Anterior cingulate cortex (tissue), 58 donors: ENCODE results near the gene SLC7A7.
"Not testable (repeated sequence)": the region's sequence is repeated elsewhere in the genome, so short reads cannot be mapped to it uniquely, and the experiment has no call there.

Experiments used
- DNase-seq, 58 donors: peaks; one replicate each; lab custom pipeline; 2025; lab: John Stamatoyannopoulos, UW

Gene SLC7A7

DNA sequence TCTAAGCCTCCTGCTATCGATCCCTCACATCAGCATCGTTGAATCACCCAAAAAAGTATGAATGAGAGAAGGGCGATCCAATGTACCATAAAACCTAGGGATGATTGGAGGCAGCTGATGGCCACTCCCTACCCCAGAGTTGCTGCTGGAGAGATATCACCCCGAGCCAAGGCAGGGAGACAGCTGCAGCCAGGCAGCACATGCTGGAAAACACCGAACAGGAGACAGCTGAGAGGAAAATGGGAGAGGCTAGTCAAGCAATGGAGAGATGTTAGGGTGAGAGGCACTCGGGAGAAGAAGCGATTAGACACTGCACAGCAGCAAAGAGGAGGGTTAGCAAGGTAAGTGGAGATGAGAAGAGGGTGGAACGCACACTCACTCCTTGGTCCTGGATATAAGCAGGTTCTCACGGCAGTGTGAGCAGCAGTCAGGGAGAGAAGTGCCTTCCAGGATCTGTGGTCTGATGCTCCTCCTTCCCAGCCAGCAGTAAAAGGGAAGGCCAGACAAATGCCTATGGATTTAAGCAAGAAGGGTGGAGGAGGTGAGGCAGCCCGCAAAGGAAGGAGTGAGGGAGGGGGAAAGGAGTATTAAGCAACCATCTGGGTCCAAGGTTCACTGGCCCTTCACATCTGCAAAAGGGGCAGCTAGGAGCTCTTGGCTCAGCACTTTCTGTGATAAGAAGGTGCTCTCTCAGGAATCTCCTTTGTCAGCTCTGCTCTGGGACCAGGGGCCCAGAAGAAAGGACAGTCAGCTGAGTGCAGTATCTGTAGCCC, at the start of gene SLC7A7:
Gene SLC7A7 (minus strand): TSS at position 495 of the 773 bp plus-strand sequence. CDS start 2,037 bp downstream, outside the sequence.
- no peak for DNase-seq

- no peak for DNase-seq
These were observed 49.7 kb upstream of the SLC7A7 start for GRCh38 chr14:22864979-22865378.

DNA sequence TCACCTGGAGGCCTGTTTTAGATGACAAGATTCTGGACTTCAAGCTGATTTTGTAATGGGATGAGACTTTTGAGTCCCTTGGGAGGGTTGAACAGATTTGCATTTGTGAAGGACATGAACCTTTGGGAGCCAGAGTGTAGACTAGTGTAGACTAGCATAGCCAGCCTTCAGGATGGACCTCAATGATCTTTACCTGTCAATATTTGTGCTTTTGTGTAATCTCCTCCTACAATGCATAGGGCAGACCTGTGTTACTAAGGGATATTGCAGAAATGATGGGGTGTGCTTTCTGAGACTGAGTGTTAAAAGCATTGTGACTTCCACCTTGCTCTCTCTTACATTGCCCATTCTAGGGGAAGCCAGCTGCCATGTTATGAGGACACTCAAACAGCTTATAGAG, 46.4 kb upstream of the SLC7A7 start:
- DNase-seq = no peak

DNA sequence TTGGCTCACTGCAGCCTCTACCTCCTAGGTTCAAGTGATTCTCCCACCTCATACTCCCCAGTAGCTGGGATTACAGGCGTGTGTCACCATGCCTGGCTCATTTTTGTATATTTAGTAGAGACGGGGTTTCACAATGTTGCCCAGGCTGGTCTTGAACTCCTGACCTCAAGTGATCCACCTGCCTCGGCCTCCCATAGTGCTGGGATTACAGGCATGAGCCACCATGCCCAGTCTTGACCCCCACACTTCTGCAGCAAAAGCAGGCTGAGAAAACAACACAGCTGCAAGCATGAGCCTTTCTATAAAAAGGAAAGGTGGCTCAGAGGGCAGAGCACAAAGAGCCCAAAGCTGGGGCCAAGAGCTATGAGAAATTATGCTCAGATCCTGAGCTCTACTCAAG, 45.1 kb upstream of the SLC7A7 start:
- DNase-seq = not testable (repeated sequence)

DNA sequence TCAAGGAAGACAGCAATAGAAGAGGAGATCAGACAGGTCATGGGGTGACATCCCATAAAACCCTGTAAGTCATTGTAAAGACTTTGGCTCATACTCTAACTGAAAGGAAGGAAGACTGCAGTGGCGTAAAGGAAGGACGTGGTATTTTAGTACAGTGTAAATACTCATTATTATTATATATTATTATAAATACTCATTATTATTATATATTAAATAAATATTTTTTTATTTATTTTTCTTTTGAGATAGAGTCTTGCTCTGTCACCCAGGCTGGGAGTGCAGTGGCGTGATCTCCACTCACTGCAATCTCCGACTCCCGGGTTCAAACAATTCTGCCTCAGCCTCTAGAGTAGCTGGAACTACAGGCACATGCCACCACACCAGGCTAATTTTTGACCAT, 41.2 kb upstream of the SLC7A7 start:
- no peak for DNase-seq

DNA sequence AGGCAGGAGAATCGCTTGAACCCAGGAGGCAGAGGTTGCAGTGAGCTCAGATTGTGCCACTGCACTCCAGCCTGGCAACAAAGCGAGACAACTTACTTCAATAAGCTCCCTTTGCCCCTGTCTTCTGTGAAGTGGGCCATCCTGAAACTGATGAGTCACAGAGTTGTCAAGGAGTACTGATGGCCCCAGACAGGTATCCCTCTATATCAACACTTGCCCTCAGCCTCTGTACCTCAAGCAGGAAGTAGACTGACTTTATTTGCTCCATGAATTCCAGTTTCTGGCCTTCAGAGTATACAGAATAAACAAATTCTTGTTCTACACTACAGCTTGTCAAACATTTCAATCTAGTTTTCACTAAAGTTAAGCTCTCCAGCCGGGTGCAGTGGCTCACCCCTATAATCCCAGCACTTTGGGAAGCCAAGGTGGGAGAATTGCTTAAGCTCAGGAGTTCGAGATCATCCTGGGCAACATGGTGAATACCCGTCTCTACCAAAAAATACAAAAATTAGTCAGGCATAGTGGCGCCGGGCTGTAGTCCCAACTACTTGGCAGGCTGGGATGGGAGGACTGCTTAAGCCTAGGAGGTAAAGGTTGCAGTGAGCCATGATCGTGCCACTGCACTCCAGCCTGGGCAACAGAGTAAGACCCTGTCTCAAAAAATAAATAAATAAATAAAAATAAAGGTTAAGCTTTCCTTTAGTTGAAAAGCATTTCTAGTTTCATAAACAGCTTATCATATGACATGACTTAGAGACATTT, 39.9 kb upstream of the SLC7A7 start:
- DNase-seq = no peak

GRCh38 chr14:22854296-22854695, 39.1 kb upstream of the SLC7A7 start:
- not testable (repeated sequence) for DNase-seq

GRCh38 chr14:22852940-22853767, 37.9 kb upstream of the SLC7A7 start:
- peak in 54 of 58 donors; percentile 14 to 93 (median 69) for DNase-seq

GRCh38 chr14:22852599-22852939, 37.3 kb upstream of the SLC7A7 start:
- no peak for DNase-seq

DNA sequence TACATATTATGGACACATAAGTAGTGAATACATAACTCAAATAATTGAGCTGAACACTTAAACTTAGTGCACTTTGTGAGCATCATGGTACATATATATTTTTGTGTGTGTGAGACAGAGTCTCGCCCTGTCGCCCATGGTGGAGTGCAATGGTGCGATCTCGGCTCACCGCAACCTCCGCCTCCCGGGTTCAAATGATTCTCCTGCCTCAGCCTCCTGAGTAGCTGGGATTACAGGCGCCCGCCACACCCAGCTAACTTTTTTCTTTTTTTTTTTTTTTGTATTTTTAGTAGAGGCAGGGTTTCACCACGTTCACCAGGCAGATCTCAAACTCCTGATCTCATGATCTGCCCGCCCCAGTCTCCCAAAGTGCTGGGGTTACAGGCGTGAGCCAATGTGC, 36.9 kb upstream of the SLC7A7 start:
- DNase-seq = not testable (repeated sequence)

DNA sequence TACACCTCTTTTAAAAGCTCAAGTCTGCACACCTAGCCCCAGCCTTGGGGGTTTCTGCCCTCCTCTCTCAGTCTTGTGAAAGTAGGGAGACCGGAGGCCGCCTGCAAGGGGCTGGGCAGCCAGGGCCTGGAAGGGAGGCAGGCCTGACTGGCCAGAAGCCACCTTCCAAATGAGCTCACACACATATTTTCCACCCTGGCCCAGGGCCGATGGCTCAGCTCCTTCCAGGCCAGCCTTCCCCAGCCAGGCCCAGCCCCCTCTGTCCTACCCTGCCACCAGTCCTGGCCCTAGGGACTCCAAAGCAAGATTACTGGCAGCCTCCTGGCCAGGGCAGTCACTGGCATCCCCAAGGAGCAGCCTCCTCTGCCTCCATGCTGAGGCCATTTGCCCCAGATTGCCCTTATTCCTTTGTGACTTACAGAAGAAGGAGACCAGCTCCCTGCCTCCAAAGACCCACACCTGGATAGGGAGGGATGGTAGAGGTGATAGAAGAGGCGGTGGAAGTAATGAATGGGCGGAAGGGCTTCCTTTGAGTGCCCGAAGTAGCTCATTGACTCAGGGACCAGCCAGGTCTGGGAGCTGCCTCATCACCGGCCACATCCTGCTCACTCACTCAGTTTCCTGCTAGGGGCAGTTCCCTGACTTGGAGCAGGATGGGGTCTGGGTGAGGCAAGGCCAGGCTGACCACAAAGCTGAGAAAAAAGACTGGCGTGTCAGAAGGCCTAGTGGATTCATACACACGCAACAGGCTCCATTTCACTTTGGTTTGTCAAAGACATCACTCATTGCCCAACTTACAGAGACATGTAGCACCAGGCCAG, 35.9 kb upstream of the SLC7A7 start:
- DNase-seq = peak in 48 of 58 donors; percentile 16 to 85 (median 58)

- peak in 25 of 58 donors; percentile 9 to 77 (median 38) for DNase-seq
These were observed 34.1 kb upstream of the SLC7A7 start for GRCh38 chr14:22849212-22849819.

DNA sequence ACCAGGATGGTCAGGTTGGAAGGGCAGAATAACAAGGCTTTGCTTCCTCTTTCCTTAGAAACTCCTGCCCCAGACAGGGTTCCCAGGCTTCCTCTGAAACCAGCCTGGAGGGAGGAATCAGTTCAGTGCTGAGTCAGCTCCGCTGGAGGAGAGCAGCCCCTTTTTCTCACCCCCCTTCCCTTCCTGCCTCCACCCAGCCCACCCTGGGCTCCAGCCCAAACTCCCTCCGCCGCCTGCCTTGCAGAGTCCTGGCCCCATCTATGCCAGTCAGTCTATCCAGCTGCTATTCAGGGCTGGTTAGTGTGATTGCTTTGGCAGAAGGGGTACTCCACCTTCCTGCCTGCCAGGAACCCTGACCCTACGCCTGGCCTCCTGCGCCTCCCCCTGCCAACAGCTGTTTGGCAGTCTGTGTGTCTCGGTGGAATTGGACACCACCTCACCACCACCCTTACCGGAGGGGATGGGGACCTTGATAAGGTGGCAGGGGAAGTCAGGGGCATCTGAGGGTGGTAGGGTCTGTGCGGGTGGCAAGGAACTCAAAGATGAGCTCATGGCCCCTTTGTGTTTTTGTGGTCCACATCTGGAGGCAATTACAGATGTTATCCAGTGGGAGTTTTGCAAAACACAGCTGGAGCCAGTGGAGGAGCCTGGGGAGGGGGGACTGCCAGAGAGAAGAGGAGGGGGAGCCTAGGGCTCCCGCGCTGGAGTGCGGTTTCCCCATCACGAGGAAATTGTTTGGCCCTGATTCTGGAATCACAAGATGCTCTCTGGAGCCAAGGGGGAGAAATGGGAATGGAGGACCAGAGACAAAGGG, 33.3 kb upstream of the SLC7A7 start:
- peak in 5 of 58 donors; percentile 17 to 53 (median 33) for DNase-seq

DNA sequence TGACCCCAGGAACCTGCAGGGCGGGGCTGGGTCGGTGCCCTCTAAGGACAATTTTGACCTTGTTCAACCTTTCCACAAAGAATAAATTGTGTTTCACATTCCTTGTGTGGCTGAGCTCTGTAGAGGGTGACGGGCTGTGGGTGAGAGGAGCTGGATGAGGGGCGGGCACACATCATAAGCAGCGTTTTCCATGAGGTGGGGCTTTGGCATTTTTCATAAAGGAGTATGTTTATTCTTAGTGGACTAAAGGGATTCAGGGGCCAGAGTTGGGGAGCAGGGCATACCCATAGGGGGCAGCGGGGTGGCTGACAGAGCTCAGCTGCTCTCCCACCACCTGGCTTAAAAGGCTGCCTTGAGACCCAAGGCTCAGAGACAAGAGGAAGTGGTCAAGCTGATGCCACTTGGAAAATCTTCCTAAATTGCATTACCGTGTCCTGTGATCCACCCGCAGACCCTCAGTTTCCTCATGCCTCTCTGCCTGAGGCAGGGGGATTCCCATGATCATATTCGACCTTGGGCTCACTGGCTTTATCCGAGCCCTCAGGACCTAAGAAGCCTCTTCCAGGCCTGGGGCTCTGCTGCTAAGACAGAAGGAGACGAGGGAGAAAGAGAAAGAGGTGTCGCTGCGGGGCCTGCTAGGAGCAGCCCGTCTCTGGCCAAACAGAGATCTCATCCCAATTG, 32.6 kb upstream of the SLC7A7 start:
- DNase-seq = no peak

- no peak for DNase-seq
These were observed 31.6 kb upstream of the SLC7A7 start for GRCh38 chr14:22846811-22847307.

DNA sequence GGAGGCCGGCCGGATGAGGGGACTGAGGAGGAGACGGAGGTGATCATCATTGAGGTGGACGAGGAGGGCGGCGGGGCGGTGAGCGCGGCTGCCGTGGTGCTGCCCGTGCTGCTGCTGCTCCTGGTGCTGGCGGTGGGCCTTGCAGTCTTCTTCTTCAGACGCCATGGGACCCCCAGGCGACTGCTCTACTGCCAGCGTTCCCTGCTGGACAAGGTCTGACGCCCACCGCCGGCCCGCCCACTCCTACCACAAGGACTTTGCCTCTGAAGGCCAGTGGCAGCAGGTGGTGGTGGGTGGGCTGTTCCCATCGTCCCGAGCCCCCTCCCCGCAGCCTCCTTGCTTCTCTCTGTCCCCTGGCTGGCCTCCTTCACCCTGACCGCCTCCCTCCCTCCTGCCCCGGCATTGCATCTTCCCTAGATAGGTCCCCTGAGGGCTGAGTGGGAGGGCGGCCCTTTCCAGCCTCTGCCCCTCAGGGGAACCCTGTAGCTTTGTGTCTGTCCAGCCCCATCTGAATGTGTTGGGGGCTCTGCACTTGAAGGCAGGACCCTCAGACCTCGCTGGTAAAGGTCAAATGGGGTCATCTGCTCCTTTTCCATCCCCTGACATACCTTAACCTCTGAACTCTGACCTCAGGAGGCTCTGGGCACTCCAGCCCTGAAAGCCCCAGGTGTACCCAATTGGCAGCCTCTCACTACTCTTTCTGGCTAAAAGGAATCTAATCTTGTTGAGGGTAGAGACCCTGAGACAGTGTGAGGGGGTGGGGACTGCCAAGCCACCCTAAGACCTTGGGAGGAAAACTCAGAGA, 30.8 kb upstream of the SLC7A7 start:
- DNase-seq = no peak

DNA sequence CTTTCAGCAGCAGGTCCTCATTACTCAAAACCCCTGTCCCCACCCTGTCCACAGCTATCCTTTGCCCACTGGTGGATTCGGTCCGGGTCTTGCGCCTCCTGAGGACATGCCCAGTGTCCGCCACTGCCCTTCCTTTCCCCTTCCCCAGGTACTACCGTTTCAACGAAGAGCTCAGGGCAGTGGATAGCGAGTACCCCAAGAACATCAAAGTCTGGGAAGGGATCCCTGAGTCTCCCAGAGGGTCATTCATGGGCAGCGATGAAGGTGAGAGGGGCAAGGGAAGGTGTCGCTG, 29.8 kb upstream of the SLC7A7 start:
- DNase-seq = no peak
